Measurements from ENCODE around the gene AKAP12.

The AKAP12 gene

DNA sequence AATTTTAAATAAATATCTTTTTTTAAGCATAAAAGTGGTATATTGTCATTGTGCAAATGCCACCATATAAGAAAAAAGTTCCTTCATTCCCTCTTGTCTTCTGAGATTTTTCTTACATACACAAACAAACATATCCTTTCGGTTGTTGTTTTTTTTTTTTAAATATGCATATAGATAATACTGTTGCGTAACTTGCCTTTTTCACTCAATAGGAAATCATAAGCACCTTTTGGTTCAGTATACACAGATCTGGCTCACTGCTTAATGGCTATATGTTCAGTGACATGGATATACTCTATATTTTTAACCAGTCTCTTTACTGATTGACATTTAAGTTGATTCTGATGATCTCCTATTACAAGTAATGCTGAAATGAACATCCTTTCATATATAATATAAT, 40.1 kb downstream of the AKAP12 start:
- DNase-seq (ENCODE audit: low read depth in 2 of 2), result no peak

DNA sequence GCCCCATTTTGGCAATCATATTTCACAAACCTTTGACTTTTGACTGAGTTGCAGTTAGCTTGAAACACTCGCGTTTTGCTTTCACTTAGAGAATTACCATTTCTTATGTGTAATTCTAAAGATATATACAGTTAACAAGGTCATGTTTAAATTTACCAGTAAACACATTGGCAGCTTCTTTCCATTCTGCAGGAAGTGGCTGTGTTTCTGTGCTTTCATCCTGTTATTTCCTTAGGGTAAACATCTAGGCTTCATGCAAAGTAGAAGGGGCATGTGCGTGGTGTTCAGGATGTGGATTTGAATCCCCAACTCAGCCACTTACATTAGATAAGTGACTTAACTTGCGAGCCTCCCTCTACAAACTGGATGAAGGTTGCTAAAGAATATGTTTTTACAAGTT, 41.1 kb downstream of the AKAP12 start:
- DNase-seq (ENCODE audit: low read depth in 2 of 2), result no peak

DNA sequence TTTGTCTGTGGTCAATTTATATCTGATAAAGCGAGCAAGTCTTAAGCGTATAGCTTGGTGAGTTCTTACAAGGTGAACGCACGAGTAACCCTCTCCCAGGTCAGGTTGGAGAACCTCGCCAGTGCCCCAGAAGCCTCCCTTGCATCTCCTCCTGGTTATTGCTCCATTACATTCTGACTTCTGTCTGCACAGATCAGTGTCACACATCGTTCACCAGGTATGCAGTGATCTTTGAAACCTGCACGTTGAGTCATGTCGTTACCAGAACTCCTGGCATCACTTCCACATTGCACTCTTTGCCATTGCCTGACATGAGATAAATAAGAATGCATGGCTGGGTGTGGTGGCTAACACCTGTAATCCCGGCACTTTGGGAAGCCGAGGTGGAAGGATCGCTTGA, 44.2 kb downstream of the AKAP12 start:
- no peak for DNase-seq (ENCODE audit: low read depth in 2 of 2)

DNA sequence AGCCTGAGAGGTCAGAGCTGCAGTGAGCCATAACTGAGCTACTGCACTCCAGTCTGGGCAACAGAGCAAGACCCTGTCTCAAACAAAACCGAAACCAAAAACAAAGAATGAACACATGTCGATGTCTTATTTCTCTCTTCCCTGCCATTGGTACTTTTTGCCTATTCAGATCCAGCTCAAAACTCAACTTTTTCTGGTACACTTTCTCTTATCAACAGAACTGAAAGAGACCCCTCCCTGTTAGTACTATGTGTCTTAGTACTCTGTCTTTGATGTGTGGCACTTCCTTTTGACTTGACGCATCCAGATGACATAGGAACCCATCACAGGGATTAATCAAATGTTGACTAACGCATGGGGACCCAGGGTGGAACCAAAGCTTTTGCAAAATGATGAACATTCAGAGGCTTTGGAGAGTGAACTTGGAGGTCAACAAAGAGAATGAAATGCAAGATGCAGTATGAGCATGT, 44.8 kb downstream of the AKAP12 start:
- no peak for DNase-seq (ENCODE audit: low read depth in 2 of 2)

DNA sequence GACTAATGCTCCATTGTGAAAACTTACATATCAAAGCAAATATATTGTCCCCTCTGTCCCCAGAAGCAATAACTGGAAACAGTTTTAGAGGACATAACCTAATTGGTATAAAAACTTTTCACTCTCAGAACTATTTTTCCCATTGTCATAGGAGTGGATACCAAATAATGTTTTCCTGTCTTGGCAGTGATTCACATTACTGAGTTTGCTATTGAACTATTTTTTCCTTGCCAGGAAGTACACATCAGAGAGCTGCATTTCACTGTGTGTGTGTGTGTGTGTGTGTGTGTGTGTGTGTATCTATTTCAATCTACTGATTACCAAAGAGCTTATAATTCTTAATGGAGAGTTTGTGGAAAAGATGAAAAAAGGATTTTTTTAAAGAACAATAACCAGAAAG, 45.4 kb downstream of the AKAP12 start:
- no peak for DNase-seq (ENCODE audit: low read depth in 2 of 2)

DNA sequence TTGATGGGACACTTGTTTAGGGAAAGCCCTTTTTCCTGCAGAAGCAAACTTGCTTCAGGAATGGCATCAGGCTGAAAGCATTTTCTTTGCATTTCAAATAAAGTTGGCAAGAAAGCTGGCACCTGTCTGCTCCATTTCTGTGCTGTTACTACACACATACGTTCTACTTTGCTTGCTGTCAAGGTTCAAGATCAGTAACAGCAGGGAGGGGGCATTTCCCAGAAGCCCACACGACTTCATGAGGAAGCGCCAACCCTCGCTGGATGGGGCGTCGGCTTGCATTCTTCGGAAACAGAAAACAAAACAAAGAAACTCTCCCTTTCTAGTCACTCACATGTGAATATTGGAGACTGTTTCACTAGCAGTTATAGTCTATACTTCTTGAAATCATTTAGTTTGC, 46.4 kb downstream of the AKAP12 start:
- DNase-seq (ENCODE audit: low read depth in 2 of 2), result no peak

DNA sequence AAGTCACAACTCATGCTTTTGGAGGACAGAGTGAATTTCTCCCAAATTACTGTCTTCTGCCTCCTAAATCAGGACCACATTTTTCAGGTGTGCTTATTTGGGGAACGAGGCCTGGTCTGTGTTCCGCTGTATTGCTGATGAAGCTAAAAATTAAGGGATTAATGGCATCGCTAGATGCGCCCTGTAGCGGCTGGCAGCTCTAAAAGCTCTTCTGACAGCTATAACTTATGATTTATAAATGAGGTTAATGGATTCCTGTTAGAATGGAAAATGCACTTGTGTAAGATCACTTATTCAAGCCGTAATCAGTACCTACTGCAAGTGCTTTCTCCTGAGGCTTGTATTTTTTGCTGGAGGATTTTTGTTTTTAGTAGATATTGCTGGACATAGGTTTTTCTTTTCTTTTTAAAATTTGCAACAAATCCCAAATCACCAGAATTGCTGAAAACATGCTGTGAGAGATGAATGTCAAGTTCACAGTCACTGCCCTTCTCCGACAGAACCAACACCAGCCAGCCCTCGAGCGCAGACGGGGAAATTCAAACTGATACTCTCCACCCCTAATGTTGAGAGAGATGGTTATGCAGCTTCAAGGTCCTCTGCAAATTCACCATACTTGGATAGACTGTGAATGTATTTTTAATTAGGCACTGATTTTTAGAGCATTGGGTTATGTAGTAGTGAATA, 49.1 kb downstream of the AKAP12 start:
- no peak for DNase-seq (ENCODE audit: low read depth in 2 of 2)

DNA sequence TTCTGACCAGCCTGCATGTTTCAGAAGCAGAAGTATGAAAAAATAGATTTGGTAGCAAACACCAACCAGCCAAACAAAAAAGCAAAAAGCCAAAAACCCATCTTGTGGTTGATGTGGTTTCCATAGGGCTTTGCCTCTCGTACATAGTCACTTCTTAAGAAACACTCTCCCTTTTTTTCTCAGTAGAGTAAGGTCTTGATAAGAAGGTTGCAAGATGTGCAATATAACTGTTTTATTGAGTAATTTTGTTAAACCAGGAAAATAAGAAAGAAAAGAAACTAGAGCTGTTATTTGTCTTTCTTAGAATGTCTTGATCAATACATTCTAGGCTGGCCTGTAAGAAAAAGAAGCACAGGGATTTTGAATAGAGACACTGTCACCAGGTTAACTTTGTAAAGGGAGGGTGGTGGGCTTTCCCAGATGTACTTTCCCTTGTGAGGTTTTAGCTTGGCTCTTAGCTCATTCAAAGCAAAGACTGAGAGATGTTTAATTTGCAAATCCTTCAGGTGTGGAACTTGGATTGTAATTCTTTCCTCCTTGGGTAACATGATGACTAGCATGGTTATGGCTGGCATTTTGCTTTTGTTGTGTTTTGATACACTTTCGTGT, 49.7 kb downstream of the AKAP12 start:
- DNase-seq (ENCODE audit: low read depth in 2 of 2), result no peak

DNA sequence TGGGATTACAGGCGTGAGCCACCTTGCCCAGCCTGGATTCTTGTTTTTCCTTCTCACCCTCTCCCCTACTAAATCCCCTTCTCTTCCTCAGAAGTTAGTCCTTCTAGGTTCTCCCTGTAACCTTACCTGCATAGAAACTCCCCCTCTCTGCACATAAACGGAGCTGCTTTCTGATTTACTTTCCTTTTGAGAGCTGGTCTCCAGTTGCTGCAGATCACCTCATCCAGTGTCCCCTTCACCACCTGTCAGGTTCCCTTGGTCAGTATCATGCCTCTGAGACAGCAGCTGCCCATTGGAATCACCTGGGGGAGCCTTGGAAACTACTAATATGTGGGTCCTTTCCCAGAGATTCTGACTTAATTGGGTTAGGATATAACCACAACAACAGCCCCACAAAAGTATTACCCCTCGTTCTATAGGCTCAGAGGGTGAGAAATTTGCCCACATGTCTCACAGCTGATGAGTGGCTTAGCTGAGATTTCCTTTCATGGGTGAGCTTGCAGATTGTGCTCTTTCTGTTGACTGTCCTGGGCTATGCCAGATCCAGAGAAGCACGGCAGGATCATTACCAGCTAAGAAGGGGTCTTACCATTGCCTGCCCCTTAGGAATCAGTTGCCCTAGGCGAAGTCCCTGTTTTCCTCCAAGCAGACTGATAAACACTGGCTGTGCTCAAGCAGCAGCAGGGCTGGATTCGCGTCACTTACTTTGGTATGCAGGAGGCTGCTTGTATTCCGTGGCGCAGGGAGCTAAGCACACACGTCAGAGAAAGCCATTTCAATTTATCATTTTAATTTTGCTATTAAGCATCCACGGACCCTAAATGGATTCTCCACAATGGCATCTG, 51.3 kb downstream of the AKAP12 start:
- DNase-seq (ENCODE audit: low read depth in 2 of 2), result no peak

DNA sequence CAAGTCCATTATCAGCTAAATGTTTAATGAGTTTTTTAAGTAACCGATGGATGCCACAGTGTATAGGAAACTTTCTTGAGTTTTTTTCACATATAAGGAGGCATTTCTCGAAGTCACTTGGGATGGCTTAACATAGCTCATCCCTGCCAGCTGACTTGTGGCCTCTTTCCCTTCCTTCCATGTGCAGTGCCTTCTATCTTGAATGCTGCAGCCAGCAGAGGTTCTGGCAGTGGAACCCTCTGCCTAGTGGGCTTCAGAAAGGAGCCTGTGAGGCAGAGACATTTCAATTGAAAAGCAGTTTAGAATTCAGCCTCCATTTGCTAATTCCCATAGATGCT, 51.9 kb downstream of the AKAP12 start:
- DNase-seq (ENCODE audit: low read depth in 2 of 2), result no peak

DNA sequence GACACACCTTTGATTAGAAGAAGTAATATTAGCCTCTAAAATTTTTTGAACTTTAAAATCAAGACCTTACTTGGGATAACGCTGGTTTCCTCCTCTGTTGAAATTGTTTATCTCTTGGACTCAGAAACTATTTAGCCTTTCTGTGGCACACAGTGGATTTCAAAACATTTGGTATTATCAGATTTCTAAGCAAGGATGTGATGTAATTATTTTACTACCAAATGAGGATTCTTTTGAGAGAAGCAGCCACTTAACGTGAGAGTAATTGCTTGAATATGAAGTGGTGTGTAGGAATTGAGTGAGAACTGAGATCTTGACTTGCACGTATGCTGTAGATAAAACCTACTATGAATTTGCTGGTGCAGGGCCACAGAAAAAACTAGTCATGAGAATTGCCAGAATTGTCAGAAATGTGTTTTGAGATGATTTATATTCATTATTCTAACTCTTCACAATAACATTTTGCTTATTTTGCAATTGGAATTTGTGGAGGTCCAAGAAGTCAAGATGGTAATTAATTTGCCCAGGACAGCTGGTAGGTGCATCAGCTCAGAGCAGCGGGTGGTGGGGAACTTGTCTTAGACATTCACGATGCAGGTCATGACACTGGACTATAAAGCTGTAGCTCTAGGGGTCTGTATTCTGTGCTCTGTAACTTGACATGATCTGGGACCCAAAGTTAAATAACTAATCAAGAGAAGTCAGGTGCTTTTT, 53.4 kb downstream of the AKAP12 start:
- DNase-seq (ENCODE audit: low read depth in 2 of 2), result no peak

DNA sequence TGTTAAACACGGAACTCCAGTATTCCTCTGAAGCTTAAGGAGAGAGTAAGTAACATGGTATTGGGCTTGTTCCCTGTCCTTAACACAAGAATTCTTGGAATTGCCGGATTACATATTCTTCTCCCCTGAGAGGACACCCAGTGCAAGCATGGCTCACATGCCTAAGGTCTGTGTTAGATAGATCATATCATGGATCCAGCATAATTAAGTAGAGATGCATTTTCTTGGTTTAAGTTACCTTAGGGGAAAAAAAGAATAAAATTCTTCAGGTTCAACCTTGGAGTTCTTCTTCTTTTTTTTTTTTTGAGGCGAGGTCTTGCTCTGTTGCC, 53.9 kb downstream of the AKAP12 start:
- DNase-seq (ENCODE audit: low read depth in 2 of 2), result no peak

DNA sequence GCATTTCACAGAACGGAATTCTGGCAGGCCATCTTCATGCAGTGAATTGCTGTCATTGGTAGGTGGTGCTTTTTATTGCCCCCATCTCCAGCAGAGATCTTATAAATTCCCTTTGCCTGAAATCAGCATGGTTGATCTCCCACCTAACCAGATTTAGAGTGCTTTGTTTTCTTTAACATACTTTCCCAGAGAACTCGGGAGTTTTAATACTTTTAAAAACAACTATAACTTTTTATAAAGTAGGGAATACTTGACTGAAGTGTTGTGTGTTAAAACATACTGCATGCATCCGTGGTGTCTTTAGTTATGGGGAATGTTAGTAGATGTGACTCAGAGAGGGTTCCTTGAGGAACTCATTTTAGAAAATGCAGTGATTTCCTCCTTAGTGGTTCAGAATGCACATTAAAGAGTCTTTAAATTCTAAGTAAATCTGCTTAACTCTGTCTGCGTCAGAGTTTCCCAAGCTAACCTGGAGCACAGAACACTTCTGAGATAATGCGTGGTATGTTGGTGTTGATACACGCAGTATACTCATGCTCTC, 54.9 kb downstream of the AKAP12 start:
- DNase-seq (ENCODE audit: low read depth in 2 of 2), result no peak

DNA sequence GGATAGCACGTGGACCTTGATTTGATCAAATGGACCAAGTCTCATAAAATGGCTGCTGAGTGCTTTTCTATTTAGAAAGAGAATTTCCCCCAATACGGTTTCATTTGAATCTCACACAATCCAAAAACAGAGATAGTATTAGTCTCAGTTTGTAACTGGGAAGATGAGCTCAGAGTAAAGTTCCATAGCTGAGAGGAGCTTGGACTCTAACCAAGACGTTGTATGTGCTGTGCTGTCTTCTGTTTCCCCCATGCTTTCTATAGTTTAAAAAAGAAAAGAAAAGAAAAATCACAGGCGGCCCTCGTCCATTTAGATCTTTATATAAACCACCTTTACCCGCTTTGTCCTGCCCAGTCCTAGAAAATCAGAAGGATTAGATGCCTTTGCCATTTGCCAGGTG, 58.1 kb downstream of the AKAP12 start:
- DNase-seq (ENCODE audit: low read depth in 2 of 2), result no peak

DNA sequence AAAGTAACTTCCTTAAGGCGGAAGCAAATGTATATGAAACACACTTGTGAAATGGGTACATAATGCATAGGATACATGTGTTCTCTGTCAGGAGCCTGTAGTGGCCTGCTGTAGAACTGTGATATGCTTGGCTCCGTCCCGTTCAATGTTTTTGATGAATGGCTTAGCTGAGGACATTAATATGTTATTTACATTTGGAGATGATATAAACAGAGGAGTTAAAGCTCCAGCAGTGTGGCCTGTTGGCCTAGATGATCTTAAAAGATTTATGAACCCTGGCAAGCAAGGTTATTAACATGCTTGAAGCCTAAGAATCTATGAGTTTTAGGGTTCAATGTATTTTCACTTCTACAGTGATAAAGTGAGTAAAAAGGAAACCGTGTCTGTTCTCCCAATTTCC, 59.2 kb downstream of the AKAP12 start:
- DNase-seq (ENCODE audit: low read depth in 2 of 2), result no peak

DNA sequence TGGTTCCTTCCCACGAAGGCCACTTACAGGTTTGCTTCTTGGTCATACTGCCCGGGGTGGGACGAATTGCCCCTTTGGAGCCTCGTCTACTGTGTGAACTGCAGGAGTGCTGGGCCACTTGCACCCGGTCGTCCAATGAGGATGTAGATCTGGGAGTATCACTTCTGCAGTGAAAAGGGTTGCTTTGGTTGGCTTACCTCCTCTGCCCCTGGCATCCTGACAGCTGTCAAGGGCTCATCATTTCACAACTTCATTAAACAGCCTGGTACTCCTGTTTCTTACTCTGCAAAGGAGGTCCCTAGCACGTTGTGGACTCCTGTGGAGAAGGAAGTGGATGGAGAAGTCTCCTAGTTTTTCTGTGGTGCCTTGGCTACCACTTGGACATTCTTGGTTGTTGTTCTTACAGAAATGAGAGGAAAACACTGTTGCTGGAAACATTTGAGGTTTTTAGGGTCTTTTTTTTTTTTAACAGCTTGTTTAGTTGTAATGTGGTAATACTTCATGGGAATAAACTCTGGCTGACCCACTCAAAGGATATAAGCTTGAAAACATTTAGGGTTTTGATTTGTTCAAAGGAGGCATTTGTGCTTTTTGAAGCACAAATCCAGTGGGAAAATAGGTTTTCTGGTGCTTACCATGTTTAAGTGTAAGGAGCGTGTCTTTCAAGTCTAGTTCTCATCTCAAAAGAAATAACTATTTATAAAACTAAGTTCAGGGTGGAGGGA, 60.7 kb downstream of the AKAP12 start:
- DNase-seq (ENCODE audit: low read depth in 2 of 2), result no peak

DNA sequence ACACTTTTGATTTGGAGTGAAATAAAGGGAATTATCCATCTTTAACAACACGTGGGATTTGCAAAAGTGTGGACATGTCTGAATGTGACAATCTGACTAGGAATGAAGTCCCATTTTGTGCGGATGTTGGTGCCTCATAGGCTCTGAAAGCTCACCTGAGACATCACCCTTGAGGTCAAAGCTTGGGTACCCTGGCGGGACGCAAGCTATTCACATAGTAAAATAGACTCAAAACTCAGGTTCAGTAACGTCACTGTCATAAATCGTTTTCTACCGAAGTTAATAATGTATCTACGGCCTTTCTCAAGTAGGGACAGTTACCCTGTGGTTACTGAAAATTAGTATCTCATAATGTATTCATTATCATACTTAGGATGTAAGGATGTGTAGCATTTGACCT, 61.8 kb downstream of the AKAP12 start:
- DNase-seq (ENCODE audit: low read depth in 2 of 2), result no peak

DNA sequence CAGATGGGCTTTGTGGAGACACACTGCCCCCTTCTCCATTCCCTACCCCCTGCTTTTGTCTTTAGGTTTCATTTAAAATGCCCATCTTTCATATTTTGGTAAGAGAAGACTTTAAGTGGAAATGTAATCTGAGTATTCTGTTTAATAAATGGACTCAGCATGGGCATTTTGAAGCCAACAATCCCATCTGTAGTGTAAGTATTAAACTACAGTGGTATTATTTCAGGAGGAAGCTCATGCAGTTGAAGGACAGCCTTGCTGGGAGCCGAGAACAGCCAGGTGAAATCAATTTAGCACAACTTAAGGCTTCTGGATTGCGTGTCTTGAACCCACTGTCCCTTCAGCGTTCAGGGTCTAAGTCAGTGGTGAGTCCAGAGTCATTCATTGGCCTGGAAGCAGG, 63.5 kb downstream of the AKAP12 start:
- DNase-seq (ENCODE audit: low read depth in 2 of 2), result no peak

DNA sequence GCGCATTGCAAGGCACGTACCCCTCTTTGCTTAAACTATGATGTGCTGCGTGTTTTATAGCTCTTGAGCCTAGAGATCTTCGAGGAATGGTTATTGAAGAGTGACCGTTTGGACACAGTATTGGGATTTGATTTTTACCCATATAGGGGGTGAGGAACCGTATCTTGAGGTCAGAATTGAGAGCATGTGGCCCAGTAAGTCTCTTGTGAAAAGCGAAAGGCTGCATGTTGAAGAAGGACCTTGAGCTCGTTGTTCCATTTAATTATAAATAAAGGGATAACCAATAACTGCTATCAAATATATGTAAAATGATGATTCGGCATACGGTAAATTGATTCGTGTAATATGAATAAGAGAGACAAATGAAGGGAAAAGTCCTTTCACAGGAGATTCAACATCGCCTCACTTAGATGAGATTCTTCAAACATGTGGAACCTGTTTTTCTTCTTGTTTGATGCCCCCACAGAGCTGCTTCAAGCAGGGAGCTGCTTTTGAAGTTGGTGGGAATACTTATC, 66.6 kb downstream of the AKAP12 start:
- DNase-seq (ENCODE audit: low read depth in 2 of 2), result no peak

DNA sequence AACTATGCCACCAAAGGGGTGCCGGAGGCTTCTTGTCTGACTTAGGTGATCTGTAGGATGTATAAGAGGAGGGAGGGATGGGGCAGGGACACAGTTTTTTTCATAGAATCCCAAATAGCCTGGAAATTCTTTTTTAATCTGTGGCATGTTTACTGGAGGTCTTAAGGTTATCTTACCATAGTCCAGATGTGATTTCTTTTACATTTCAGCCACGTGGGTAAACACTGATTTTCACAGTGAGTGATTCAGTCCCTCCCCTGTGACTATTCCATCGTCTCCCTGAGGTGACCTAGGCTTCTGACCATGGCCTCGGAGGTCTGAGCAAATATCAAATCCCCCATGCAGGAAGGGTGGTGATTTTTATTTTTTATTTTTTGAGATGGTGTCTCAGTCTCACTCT, 67.7 kb downstream of the AKAP12 start:
- DNase-seq (ENCODE audit: low read depth in 2 of 2), result no peak

DNA sequence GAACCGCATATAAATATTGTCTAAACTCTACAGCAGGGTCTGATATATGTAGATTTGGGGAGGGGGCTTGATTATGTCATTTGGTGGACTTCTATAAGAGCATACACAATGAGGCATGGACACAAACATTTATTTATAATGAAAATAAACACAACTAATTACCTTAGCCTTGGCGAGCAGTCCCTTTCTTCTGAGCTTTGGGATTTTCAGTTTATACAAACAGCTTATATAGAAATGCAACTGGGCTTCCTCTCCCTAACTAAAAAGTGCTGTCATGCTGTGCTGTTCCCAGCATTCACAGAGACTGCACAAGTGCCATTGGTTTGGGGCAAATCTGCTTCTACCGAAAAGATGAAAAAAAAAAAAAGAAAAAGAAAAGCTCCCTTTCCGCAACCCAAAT, 69.9 kb downstream of the AKAP12 start:
- no peak for DNase-seq (ENCODE audit: low read depth in 2 of 2)
